Thyroid gland (tissue), 4 donors: Measurements from ENCODE around the gene CALR.

Experiments
- CTCF ChIP-seq, 6 experiments: fragments of 200-600 bp in 3 of 6; fragments of 450-650 bp in 3 of 6; sonication (generic) in 3 of 6; IDR thresholded peaks; one replicate each; pipeline ENCODE4 v1.5.1; 2016 to 2019; ENCODE audit warnings: antibody characterized with exemption in 6 of 6, mild to moderate bottlenecking in 2 of 6, inconsistent platforms in 1 of 6, moderate library complexity in 1 of 6
- POLR2A ChIP-seq, 2 donors: fragments of 450-650 bp; IDR thresholded peaks; one replicate each; pipeline ENCODE4 v1.6.1; 2017; ENCODE audit warnings: antibody characterized with exemption in 2 of 2, mild to moderate bottlenecking in 2 of 2, moderate library complexity in 1 of 2

GRCh38 chr19:12913851-12914690 lies 24.3 kb upstream of the CALR start:
- TF ChIP-seq CTCF (IDR thresholded peaks at IDR 0.05) = no peak
- no peak for TF ChIP-seq POLR2A (IDR thresholded peaks at IDR 0.05)
